ENCODE measurements around the gene ZNF101.

Gene ZNF101

DNA sequence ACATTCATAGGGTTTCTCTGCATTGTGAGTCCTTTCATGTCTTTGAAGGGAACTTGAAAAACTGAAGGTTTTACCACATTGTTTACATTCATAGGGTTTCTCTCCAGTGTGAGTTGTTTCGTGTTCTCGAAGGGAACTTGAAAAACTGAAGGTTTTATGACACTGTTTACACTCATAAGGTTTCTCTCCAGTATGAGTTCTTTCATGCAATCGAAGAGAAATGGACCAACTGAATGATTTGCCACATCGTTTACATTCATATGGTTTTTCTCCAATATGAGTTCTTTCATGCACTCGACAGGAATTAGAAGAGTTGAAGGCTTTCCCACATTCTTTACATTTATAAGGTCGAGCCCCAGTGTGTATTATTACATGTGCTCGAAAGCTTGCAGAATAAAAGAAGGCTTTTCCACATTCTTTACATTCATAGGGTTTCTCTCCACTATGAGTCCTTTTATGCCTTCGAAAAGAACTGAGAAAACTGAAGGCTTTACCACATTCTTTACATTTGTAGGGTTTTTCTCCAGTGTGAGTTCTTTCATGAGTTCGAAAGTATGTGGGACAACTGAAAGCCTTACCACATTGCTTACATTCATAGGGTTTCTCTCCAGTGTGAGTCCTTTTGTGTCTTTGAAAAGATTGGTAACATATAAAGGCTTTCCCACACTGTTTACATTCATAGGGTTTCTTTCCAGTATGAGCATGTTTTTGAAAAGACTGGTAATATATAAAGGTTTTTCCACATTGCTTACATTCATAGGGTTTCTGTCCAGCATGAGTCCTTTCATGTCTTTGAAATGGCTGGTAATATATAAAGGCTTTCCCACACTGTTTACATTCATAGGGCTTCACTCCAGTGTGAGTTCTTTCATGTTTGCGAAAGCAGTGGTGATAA, 43.5 kb downstream of the ZNF101 start:
- no peak for DNase-seq

- no peak for DNase-seq
Measured at GRCh38 chr19:19719798-19720197, 51.2 kb downstream of the ZNF101 start.

DNA sequence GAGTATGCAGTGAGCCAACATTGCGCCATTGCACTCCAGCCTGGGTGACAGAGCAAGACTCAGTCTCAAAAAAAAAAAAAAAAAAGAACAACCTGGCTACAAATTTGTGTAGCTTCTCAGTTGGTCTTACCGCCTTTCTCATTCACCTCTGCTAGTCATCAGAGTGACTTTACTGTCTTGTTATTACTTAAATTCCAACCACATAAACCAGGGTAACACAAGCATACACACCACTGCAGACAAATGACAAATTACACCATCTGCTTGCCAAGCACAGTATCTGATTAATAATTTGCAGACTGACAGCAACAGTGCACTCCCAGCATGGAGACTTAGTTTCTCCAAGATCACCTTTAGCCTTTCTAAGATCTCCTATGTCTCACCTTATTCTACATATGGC, 53.3 kb downstream of the ZNF101 start:
- no peak for DNase-seq

- DNase-seq: peak; percentile 86
Measured at GRCh38 chr19:19732579-19733501, 64.2 kb downstream of the ZNF101 start, which contains the start of gene ZNF14. Gene ZNF14, minus strand, starts transcription at chr19:19733112. Its CDS starts 154 bp downstream, at chr19:19732958.

All from NCI-H226 (cell line).